GM18517 (cell line): ENCODE measurements around the gene PHLDB3.
"Not testable (repeated sequence)": the region's sequence is repeated elsewhere in the genome, so short reads cannot be mapped to it uniquely, and the experiment has no call there.

ENCODE experiments used
- ATAC-seq: cut with Tn5 transposase; IDR thresholded peaks from one replicate; pipeline ENCODE4 v1.9.1; 2021; ENCODE audit warnings: mild to moderate bottlenecking, moderate library complexity; ENCODE audit not compliant: unreplicated experiment

The PHLDB3 gene

DNA sequence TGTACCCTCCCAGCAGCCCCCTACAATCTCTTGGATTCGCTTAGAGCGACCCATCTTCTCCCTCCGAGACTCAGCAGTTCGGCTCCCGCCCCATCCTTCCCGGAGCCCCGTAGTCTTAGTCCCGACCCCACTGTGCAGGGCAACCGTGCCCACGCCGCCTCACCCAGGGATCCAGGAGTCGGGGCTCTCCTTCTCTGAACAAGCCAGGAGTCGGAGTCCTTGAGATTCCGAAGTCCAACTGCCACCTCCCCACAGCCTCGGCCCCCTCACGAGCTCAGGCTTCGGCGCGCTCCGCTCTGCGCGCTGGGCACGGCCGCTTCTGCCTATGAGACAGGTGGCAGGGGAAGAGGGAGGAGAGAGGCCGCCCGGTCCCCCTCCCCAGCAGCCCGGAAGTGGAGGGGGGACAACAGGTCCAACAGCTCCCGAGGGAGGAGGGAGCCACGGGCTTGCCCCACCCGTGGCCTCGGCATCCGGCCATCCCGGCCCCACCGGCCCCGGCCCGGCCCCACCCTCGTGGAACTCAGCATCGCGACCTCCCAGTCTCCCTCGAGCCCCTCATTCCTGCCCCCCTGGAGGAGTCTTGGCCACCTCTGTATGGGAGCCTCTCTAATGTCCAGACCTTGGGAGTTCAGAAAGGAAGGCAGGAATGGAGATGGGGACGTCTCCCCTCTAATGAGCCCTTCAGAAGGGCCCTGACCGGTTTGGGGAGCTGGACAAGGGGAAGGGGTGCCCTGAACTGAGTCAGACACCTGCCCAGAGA, at the start of gene PHLDB3:
TSS of gene PHLDB3 (minus strand) at position 321 of the 760 bp plus-strand sequence. CDS start 628 bp downstream, outside the sequence.
- ATAC-seq, result peak; percentile 17

- no peak for ATAC-seq
Measured at GRCh38 chr19:43553656-43554055, 49.1 kb upstream of the PHLDB3 start.

- no peak for ATAC-seq
Measured at GRCh38 chr19:43552616-43553015, 48.1 kb upstream of the PHLDB3 start.

DNA sequence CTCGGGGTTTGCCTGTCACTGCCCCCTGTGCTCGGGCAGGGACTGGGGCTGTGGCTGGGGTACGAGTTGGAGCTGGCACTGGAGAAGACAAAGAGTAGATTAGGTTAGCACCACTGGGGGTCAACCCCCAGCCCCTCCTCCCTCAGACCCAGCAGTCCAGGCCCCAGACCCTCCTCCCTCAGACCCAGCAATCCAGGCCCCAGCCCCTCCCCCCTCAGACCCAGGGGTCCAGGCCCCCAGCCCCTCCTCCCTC, 47.6 kb upstream of the PHLDB3 start:
- no peak for ATAC-seq

GRCh38 chr19:43551399-43552197, 47.1 kb upstream of the PHLDB3 start:
- ATAC-seq, result no peak

DNA sequence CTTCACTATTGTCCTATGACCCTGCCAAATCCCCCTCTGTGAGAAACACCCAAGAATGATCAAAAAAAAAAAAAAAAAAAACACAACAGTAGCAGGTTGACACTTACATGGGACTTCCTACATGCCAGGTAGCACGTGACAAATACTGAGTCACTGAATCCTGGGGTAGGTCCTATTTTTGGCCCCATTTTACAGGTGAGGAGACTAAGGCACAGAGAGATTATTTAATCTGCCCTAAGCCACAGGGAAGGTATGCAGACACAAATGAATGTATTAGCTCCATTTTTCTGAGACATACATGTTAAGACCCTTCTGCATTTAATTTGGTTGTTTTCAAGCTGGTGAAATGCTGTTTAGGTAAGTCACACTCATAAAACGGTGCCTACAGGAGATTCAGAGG, 44.2 kb upstream of the PHLDB3 start:
- no peak for ATAC-seq

- not testable (repeated sequence) for ATAC-seq
Measured at GRCh38 chr19:43547926-43548325, 43.4 kb upstream of the PHLDB3 start.

DNA sequence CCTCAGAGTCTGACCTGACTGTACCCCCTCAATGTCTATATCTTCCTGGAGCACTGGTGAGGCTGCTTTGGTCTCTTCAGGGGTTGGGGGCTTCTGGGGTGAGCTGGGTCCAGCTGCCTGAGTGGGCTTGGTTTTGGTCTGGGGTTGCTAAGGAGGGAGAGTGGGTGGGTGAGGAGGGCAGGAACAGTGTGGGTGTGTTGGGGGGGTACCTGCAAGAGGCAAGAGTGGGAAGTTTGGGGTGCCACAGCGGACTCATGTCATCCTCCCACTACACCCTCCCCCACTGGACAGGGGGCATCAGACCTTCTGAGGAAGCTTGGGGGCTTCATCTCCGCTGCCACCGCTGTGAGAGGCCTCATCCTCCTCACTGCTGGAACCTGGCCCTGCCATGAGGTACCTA, 42.0 kb upstream of the PHLDB3 start:
- no peak for ATAC-seq

DNA sequence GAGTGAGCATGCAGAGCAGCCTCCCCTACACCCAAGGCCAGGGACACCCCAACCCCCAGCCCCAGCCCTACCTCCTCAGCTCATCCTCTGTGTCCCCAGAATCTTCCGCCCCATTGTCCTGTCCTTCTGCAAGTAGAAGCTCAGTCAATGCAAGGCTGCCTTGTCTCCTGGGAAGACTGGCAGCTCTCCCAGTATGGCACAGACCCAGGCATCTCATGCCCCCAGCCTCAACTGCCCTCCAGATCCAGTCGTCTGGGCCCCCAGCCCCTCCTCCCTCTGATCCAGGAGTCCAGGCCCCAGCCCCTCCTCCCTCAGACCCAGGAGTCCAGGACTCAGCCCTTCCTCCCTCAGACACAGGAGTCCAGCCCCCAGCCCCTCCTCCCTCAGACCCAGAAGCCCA, 41.4 kb upstream of the PHLDB3 start:
- ATAC-seq, result no peak

- ATAC-seq, result no peak
Measured at GRCh38 chr19:43545276-43545675, 40.7 kb upstream of the PHLDB3 start.

- ATAC-seq, result no peak
Measured at GRCh38 chr19:43544077-43544476, 39.5 kb upstream of the PHLDB3 start.

- no peak for ATAC-seq
Measured at GRCh38 chr19:43541920-43542650, 37.5 kb upstream of the PHLDB3 start.

DNA sequence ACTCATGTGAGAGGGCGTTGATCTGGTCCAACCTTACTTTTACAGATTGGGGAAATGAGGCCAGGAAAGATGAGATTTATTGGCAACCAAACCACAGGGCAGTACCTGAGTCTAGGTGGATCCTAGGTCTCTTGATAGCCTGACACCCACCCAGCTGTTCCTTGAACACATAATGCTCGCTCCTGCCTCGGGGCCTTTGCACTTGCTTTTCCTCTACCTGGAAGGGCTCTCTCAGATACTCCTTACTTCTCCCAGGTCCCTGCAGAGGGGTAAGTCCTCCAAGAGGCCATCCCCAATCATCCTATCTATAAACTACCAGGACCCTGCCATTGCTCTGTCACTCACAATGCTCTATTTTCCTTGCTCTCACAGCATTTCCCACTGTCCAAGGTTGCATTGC, 35.8 kb upstream of the PHLDB3 start:
- ATAC-seq, result no peak

DNA sequence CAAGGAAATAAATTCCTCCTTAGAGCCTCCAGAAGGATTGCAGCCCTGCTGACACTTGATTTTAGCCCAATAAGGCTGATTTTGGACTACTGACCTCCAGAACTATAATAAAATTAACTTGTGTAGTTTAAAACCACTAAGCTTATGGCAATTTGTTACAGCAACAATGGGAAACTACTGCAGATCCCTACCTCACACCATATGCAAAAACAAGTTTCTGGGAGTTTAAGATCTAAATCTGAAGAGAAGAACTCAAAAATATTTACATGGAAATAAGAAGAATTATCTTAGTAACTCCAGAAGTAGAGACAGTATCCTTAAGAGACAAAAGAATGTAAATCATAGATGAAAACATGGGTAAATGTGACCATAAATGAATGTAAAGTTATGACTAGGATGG, 34.4 kb upstream of the PHLDB3 start:
- ATAC-seq, result no peak

DNA sequence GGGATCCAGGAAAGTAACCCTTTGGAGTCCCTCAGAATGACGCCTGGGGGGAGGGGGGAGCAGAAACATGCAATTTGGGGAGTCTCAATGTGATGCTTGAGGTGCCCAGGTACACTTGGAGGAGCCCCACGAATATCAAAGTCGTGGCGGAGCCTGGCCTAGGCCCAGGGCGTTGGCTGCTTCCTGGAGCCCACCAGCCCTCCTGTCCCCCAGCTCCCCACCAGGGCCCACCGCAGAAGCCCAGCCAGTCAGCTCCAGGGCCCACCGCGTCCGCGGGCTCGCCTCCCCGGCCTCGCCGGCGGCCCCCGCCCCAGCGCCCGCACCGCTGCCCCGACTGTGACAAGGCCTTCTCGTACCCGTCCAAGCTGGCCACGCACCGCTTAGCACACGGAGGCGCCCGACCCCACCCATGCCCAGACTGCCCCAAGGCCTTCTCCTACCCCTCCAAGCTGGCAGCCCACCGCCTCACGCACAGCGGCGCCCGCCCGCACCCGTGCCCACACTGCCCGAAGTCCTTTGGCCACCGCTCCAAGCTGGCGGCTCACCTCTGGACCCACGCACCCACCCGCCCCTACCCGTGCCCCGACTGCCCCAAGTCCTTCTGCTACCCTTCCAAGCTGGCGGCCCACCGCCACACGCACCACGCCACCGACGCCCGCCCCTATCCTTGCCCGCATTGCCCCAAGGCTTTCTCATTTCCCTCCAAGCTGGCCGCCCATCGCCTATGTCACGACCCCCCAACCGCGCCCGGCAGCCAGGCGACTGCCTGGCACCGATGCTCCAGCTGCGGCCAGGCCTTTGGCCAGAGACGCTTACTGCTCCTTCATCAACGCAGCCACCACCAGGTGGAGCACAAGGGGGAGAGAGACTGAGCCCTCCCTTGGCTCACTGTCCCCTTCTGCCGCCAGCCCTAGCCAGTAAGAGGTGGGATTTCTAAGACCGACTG, 30.5 kb upstream of the PHLDB3 start:
- no peak for ATAC-seq

GRCh38 chr19:43534305-43534815, 29.8 kb upstream of the PHLDB3 start:
- no peak for ATAC-seq

GRCh38 chr19:43533546-43534304, 29.2 kb upstream of the PHLDB3 start:
- ATAC-seq, result peak; percentile 60

- peak; percentile 59 for ATAC-seq
Measured at GRCh38 chr19:43532962-43533545, 28.5 kb upstream of the PHLDB3 start, which contains the start of gene ZNF575. Gene ZNF575, plus strand, starts transcription at chr19:43533188. Its CDS starts 1,235 bp downstream, at chr19:43534423.

DNA sequence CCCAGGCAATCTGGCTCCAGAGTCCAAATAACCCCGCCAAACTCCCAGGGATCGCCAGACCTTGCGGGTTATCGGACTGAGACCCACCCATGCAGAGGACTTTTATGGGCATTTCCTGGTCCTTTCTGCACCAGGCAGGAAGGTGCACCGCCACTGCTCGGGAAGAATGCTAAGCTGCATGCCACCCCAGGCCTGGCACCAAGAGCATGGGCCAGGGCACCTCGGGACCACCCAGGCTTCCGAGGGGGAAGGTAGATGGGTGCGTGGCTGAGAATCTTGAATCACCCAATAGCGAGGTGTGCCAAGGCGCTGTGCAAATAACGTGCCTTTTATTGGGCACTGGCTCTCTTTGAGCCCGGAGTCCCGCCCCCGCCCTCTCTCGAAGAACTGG, 28.0 kb upstream of the PHLDB3 start:
- peak; percentile 1 for ATAC-seq
